ENCODE data around the gene RGP1. TPM values are rescaled to one million over a fixed set of nuclear protein-coding genes. Genes with fewer than 3 reads are reported as not detected.

The RGP1 gene
- total RNA-seq, 1 donor from 2014 or later = 33.9 TPM

DNA sequence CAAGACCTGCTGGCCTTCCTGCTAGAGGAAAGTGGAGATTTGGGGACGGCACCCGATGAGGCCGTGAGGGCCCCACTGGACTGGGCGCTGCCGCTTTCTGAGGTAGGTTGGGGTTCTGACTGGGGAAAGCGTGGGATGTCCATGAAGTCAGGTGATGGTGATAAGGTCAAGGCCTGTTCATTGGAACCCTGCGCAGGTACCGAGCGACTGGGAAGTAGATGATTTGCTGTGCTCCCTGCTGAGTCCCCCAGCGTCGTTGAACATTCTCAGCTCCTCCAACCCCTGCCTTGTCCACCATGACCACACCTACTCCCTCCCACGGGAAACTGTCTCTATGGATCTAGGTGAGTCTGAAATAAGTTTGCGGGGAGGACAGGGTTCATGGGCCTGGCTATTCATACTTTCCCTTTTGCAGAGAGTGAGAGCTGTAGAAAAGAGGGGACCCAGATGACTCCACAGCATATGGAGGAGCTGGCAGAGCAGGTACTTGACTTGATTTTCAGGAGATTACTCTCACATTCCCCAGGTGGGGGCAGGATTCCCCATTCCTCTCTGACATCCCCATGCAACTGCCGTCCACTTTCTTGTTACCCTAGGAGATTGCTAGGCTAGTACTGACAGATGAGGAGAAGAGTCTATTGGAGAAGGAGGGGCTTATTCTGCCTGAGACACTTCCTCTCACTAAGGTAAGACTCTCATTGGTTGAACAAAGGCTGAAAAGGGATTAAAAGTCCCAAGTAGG is 16.1 kb upstream of the RGP1 start:
- H3K4me1 Mint-ChIP-seq = peaks cover 9% of the 10 kb centered on the region
- no peaks in the 10 kb centered on the region for H3K9me3 Mint-ChIP-seq
- DNase-seq (ENCODE audit: low spot score in 2 of 2, unreplicated experiment in 2 of 2) = peak in 1 of 2 experiments; percentile 55
- peak overlapping the region; percentile 99 for H3K27ac Mint-ChIP-seq
- H3K4me3 Mint-ChIP-seq = peak overlapping the region; percentile 84
- H3K36me3 Mint-ChIP-seq = peaks cover 7% of the 10 kb centered on the region
- no peaks in the 10 kb centered on the region for H3K27me3 Mint-ChIP-seq (ENCODE audit: low read depth)
- TF ChIP-seq, protein P1, sequence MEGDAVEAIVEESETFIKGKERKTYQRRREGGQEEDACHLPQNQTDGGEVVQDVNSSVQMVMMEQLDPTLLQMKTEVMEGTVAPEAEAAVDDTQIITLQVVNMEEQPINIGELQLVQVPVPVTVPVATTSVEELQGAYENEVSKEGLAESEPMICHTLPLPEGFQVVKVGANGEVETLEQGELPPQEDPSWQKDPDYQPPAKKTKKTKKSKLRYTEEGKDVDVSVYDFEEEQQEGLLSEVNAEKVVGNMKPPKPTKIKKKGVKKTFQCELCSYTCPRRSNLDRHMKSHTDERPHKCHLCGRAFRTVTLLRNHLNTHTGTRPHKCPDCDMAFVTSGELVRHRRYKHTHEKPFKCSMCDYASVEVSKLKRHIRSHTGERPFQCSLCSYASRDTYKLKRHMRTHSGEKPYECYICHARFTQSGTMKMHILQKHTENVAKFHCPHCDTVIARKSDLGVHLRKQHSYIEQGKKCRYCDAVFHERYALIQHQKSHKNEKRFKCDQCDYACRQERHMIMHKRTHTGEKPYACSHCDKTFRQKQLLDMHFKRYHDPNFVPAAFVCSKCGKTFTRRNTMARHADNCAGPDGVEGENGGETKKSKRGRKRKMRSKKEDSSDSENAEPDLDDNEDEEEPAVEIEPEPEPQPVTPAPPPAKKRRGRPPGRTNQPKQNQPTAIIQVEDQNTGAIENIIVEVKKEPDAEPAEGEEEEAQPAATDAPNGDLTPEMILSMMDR (IDR thresholded peaks at IDR 0.05; ENCODE audit: unreplicated experiment) = no peak

DNA sequence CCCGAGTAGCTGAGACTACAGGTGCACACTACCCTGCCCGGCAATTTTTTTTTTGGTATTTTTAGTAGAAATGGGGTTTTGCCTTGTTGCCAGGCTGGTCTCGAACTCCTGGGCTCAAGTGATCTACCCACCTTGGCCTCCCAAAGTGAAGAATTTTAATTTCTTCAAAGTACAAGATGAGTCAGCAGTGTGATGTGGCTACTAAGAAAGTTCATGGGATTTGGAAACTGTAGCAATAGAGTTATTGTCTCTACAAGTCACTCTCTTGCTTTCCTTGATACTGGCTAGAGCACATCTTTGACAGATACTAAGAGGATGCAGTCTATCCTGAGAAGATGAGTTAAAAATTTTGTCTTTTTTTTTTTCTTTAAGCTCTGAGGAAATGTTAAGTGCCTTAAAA is 15.0 kb upstream of the RGP1 start:
- TF ChIP-seq, protein P1 (IDR thresholded peaks at IDR 0.05; ENCODE audit: unreplicated experiment) = no peak
- Mint-ChIP-seq H3K36me3 (peaks cover 11% of the 10 kb centered on the region), H3K27ac (no peak overlapping the region), H3K27me3 (ENCODE audit: low read depth) (no peaks in the 10 kb centered on the region), H3K9me3 (no peaks in the 10 kb centered on the region), H3K4me1 (peaks cover 9% of the 10 kb centered on the region), H3K4me3 (peak overlapping the region; percentile 13)
- DNase-seq (ENCODE audit: low spot score in 2 of 2, unreplicated experiment in 2 of 2) = no peak

DNA sequence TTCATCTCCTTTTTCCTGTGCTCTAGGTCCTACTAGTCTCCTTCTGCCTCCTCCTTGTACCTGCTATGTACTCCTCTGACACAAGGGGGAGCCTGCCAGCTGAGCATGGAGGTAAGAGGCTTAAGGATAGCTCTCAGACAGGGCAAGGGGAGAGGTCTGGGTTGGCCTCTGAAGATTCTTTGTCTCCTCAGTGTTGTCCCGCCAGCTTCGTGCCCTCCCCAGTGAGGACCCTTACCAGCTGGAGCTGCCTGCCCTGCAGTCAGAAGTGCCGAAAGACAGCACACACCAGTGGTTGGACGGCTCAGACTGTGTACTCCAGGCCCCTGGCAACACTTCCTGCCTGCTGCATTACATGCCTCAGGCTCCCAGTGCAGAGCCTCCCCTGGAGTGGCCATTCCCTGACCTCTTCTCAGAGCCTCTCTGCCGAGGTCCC is 12.9 kb upstream of the RGP1 start:
- peaks cover 9% of the 10 kb centered on the region for H3K4me1 Mint-ChIP-seq

DNA sequence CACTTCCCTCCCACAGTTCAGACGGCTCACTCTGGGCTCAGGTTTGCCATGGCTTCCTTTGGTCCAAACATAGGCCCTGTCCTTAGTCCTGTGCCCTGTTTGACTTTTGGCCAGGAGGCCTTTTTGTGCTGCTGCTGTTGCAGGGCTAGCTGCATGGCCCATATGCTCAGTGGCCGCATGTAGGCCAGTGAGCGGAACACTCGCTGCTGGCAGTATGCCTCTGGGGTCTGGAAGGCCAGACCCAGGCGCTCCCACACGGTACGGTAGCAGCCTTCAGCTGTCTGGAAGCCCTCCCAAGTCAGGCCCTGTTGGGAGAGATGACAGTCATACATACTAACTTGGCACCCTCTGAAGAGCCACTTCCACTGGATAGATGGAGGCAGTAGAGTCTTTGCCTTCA is 11.9 kb upstream of the RGP1 start:
- Mint-ChIP-seq H3K36me3 (peaks cover 11% of the 10 kb centered on the region), H3K27me3 (ENCODE audit: low read depth) (no peaks in the 10 kb centered on the region), H3K9me3 (no peaks in the 10 kb centered on the region), H3K27ac (no peak overlapping the region), H3K4me1 (peaks cover 9% of the 10 kb centered on the region), H3K4me3 (no peak overlapping the region)
- TF ChIP-seq, protein P1 (IDR thresholded peaks at IDR 0.05; ENCODE audit: unreplicated experiment) = no peak
- DNase-seq (ENCODE audit: low spot score in 2 of 2, unreplicated experiment in 2 of 2) = no peak

More for the DNA sequence above, 12.9 kb upstream of the RGP1 start:
- H3K4me3 Mint-ChIP-seq = no peak overlapping the region
- H3K27ac Mint-ChIP-seq = no peak overlapping the region
- H3K36me3 Mint-ChIP-seq = peaks cover 11% of the 10 kb centered on the region
- TF ChIP-seq, protein P1 (IDR thresholded peaks at IDR 0.05; ENCODE audit: unreplicated experiment) = peak; percentile 50
- H3K9me3 Mint-ChIP-seq = no peaks in the 10 kb centered on the region
- H3K27me3 Mint-ChIP-seq (ENCODE audit: low read depth) = no peaks in the 10 kb centered on the region
- peak in 1 of 2 experiments; percentile 65 for DNase-seq (ENCODE audit: low spot score in 2 of 2, unreplicated experiment in 2 of 2)

DNA sequence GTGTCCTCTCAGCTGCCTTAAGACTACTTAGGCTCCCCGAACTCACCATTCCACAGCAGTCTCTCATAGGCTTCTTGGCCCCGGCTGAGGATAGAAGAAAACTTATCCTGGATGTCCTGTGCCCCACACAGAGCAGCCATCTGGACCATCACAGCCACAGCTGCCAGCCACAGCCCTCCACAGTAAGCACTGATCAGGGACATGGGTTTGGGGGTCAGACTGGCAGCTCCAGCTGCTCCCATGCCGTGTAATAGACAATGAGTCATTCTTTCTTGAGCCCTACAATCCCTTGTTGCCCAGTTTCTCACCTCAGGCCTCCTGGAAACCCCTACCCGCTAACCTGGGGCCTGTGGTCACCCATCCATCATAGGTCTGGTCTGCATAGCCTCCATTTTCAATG is 10.9 kb upstream of the RGP1 start:
- H3K4me3 Mint-ChIP-seq = no peak overlapping the region
- no peak for DNase-seq (ENCODE audit: low spot score in 2 of 2, unreplicated experiment in 2 of 2)
- H3K9me3 Mint-ChIP-seq = no peaks in the 10 kb centered on the region
- no peak overlapping the region for H3K27ac Mint-ChIP-seq
- TF ChIP-seq, protein P1 (IDR thresholded peaks at IDR 0.05; ENCODE audit: unreplicated experiment) = no peak
- H3K4me1 Mint-ChIP-seq = peaks cover 5% of the 10 kb centered on the region
- no peaks in the 10 kb centered on the region for H3K27me3 Mint-ChIP-seq (ENCODE audit: low read depth)
- peaks cover 13% of the 10 kb centered on the region for H3K36me3 Mint-ChIP-seq

Data from mesothelial cell of epicardium (in vitro differentiated cells).